Fibroblast of lung (primary cell): ENCODE results near the gene HMCES. TPM values are rescaled to one million over a fixed set of nuclear protein-coding genes. Genes with fewer than 3 reads are reported as not detected.
A peak's percentile ranks its signal among the peaks of the same experiment; 100 is the strongest.

ENCODE experiments used
- DNase-seq, 2 donors: peaks; one replicate each; pipeline versions ENCODE4 v3.0.0 to v3.0.0-alpha.2; 2010; ENCODE audit warnings: low read depth in 2 of 2
- H2AFZ ChIP-seq: 2 replicates; pipeline ENCODE4 v1.5.1; 2012; ENCODE audit warnings: low read length, control low read depth, inconsistent platforms
- H3K27ac ChIP-seq: 2 replicates; pipeline ENCODE4 v1.5.1; 2011; ENCODE audit warnings: low read length, control low read depth; ENCODE audit not compliant: insufficient read depth
- H3K27me3 ChIP-seq: 2 replicates; pipeline ENCODE4 v1.5.1; 2011; ENCODE audit warnings: mild to moderate bottlenecking, low read length; ENCODE audit not compliant: control insufficient read depth, insufficient read depth
- H3K36me3 ChIP-seq: 2 replicates; pipeline ENCODE4 v1.5.1; 2011; ENCODE audit warnings: low read length; ENCODE audit not compliant: control insufficient read depth, insufficient read depth
- H3K4me1 ChIP-seq: 2 replicates; pipeline ENCODE4 v1.5.1; 2011; ENCODE audit warnings: low read length; ENCODE audit not compliant: control insufficient read depth, insufficient read depth; ENCODE audit errors: extremely low read depth
- H3K4me2 ChIP-seq: 2 replicates; pipeline ENCODE4 v1.5.1; 2011; ENCODE audit warnings: low read length, control low read depth; ENCODE audit not compliant: insufficient read depth; ENCODE audit errors: extremely low read depth
- H3K4me3 ChIP-seq, 4 experiments: fragments of 200-600 bp in 1 of 4; sonication (generic) in 1 of 4; replicated peaks in 1 of 4; 2 replicates each; pipeline ENCODE4 v1.5.1; 2011 to 2016; ENCODE audit warnings: low read length in 4 of 4, low read depth in 3 of 4, mild to moderate bottlenecking in 3 of 4, control low read depth in 2 of 4, inconsistent platforms in 1 of 4, mixed read lengths in 1 of 4; ENCODE audit not compliant: insufficient read depth in 1 of 4; ENCODE audit errors: control extremely low read depth in 1 of 4
- H3K79me2 ChIP-seq: 2 replicates; pipeline ENCODE4 v1.5.1; 2012; ENCODE audit warnings: mild to moderate bottlenecking, low read length, inconsistent platforms; ENCODE audit not compliant: control insufficient read depth, insufficient read depth
- H3K9ac ChIP-seq: 2 replicates; pipeline ENCODE4 v1.5.1; 2011; ENCODE audit warnings: mild to moderate bottlenecking, low read length, control low read depth; ENCODE audit not compliant: insufficient read depth
- H3K9me3 ChIP-seq: 2 replicates; pipeline ENCODE4 v1.5.1; 2012; ENCODE audit warnings: low read depth, low read length; ENCODE audit not compliant: control insufficient read depth, insufficient read depth
- H4K20me1 ChIP-seq: 2 replicates; pipeline ENCODE4 v1.5.1; 2011; ENCODE audit warnings: low read length; ENCODE audit not compliant: control insufficient read depth, insufficient read depth; ENCODE audit errors: extremely low read depth
- EZH2 ChIP-seq: IDR thresholded peaks from 2 replicates; pipeline ENCODE4 v1.5.1; 2012; ENCODE audit warnings: low read length, control low read depth, mild to moderate bottlenecking; ENCODE audit errors: missing control alignments
- polyA plus RNA-seq, 2 donors: library from polyadenylated mRNA; depleted of rRNA in 1 of 2; stranded (reverse) in 1 of 2; unstranded in 1 of 2; fragments of >200 nt; gene quantifications; 2 replicates each; pipeline ENCODE4 v1.2.1, GENCODE V29; 2011 to 2012; ENCODE audit warnings: missing spikeins in 1 of 2
- total RNA-seq: library from RNA; depleted of rRNA; stranded (reverse); fragments of >200 nt; gene quantifications from 2 replicates; pipeline ENCODE4 v1.2.1, GENCODE V29; 2014
- TF ChIP-seq, protein P1 (sequence below), 2 donors: IDR thresholded peaks in 1 of 2; conservative IDR thresholded peaks in 1 of 2; 1 replicate in 1 of 2; 2 replicates in 1 of 2; pipeline ENCODE4 v1.5.1; 2011 to 2012; ENCODE audit warnings: low read length in 2 of 2, control low read depth in 1 of 2, inconsistent platforms in 1 of 2, low read depth in 1 of 2, mild to moderate bottlenecking in 1 of 2

The HMCES gene
- total and polyA plus RNA-seq, 2 donors (not counting 1 experiment from before 2014, with no cell fraction given) = 12.2 to 22.8 TPM

- TF ChIP-seq, protein P1, sequence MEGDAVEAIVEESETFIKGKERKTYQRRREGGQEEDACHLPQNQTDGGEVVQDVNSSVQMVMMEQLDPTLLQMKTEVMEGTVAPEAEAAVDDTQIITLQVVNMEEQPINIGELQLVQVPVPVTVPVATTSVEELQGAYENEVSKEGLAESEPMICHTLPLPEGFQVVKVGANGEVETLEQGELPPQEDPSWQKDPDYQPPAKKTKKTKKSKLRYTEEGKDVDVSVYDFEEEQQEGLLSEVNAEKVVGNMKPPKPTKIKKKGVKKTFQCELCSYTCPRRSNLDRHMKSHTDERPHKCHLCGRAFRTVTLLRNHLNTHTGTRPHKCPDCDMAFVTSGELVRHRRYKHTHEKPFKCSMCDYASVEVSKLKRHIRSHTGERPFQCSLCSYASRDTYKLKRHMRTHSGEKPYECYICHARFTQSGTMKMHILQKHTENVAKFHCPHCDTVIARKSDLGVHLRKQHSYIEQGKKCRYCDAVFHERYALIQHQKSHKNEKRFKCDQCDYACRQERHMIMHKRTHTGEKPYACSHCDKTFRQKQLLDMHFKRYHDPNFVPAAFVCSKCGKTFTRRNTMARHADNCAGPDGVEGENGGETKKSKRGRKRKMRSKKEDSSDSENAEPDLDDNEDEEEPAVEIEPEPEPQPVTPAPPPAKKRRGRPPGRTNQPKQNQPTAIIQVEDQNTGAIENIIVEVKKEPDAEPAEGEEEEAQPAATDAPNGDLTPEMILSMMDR (conservative IDR thresholded peaks at IDR 0.05 in 1 of 2, IDR thresholded peaks at IDR 0.05 in 1 of 2; ENCODE audit: low read depth in 1 of 2, low read length in 2 of 2) = no peak
- no peak for TF ChIP-seq EZH2
- H3K9ac ChIP-seq = no peak overlapping the region
- peaks cover 7% of the 10 kb centered on the region for H3K79me2 ChIP-seq
- H3K4me3 ChIP-seq = peak overlapping the region in 3 of 4 experiments; percentile 56 to 79 (median 75)
- no peaks in the 10 kb centered on the region for H4K20me1 ChIP-seq
- H3K4me1 ChIP-seq = peaks cover 8% of the 10 kb centered on the region
- H3K36me3 ChIP-seq = peaks cover 11% of the 10 kb centered on the region
- no peak overlapping the region for H3K27ac ChIP-seq
- H3K9me3 ChIP-seq = no peaks in the 10 kb centered on the region
- H2AFZ ChIP-seq = no peak overlapping the region
- DNase-seq = no peak
- peak overlapping the region; percentile 95 for H3K4me2 ChIP-seq
- H3K27me3 ChIP-seq = no peaks in the 10 kb centered on the region
These were observed 1.5 kb downstream of the HMCES start for GRCh38 chr3:129280183-129280582.

- Histone ChIP-seq H3K4me3 (no peak overlapping the region), H3K27ac (no peak overlapping the region), H3K27me3 (no peaks in the 10 kb centered on the region), H3K4me2 (no peak overlapping the region), H3K9me3 (no peaks in the 10 kb centered on the region), H3K9ac (no peak overlapping the region), H4K20me1 (no peaks in the 10 kb centered on the region), H3K36me3 (peaks cover 6% of the 10 kb centered on the region), H2AFZ (no peak overlapping the region), H3K4me1 (peaks cover 8% of the 10 kb centered on the region), H3K79me2 (peaks cover 7% of the 10 kb centered on the region)
- DNase-seq = no peak
- TF ChIP-seq, protein P1 (conservative IDR thresholded peaks at IDR 0.05 in 1 of 2, IDR thresholded peaks at IDR 0.05 in 1 of 2; ENCODE audit: low read depth in 1 of 2, low read length in 2 of 2) = no peak
- no peak for TF ChIP-seq EZH2
These were observed 3.1 kb downstream of the HMCES start for GRCh38 chr3:129281726-129282125.

GRCh38 chr3:129282727-129283327 is 4.2 kb downstream of the HMCES start:
- no peak overlapping the region for H3K4me2 ChIP-seq
- peaks cover under 1% of the 10 kb centered on the region for H3K4me1 ChIP-seq
- H3K9ac ChIP-seq = no peak overlapping the region
- no peaks in the 10 kb centered on the region for H3K9me3 ChIP-seq
- TF ChIP-seq, protein P1 (conservative IDR thresholded peaks at IDR 0.05 in 1 of 2, IDR thresholded peaks at IDR 0.05 in 1 of 2; ENCODE audit: low read depth in 1 of 2, low read length in 2 of 2) = no peak
- TF ChIP-seq EZH2 = no peak
- no peak overlapping the region for H2AFZ ChIP-seq
- no peak overlapping the region for H3K27ac ChIP-seq
- no peak overlapping the region for H3K4me3 ChIP-seq
- H3K27me3 ChIP-seq = no peaks in the 10 kb centered on the region
- H3K79me2 ChIP-seq = peaks cover 7% of the 10 kb centered on the region
- peak; percentile 37 to 81 for DNase-seq
- H3K36me3 ChIP-seq = peaks cover under 1% of the 10 kb centered on the region
- no peaks in the 10 kb centered on the region for H4K20me1 ChIP-seq
